ENCODE data around the gene GPR15. TPM values are rescaled to one million over a fixed set of nuclear protein-coding genes. Genes with fewer than 3 reads are reported as not detected.

Gene GPR15
- total RNA-seq, 5 donors from 2014 or later (not counting 1 experiment from before 2014, with no cell fraction given) = 5.7 to 69.9 (median 24.7) TPM

DNA sequence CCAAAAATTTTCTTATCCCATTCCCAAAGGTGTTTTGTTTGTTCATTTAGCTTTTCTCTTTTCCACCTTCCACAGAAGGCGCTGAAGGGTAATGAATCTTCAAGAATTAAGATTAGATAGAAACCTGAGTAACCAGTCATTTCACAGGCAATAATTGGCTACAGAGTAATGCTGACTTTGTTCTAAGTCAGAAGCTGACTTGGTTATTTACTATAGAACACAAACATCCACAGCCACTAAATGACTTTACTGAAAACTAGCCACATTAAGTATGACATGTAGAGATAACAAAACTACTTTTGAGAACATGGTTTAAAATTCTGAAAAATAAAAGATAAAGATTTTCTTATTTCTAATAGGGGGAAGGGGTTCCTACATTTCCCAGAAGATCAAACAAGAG, 16.8 kb upstream of the GPR15 start:
- Histone ChIP-seq H3K4me3 (ENCODE audit: control insufficient read depth in 1 of 2, extremely low read depth in 1 of 2, low read length in 1 of 2) (no peak overlapping the region), H3K4me1 (ENCODE audit: control insufficient read depth in 1 of 2, extremely low read depth in 1 of 2, insufficient read depth in 2 of 2, low read length in 2 of 2) (peaks cover 0 to 7% of the 10 kb centered on the region in 2 experiments), H3K27ac (ENCODE audit: low read length) (no peak overlapping the region), H3K36me3 (ENCODE audit: control insufficient read depth in 2 of 2, extremely low read depth in 1 of 2, insufficient read depth in 1 of 2, low read length in 1 of 2) (peaks cover 4 to 57% of the 10 kb centered on the region in 2 donors), H3K9me3 (no peaks in the 10 kb centered on the region), H3K27me3 (replicated peaks in 1 of 2; ENCODE audit: control insufficient read depth in 2 of 2, extremely low read depth in 1 of 2, insufficient read depth in 2 of 2, low read length in 1 of 2) (no peaks in the 10 kb centered on the region)
- H3K27ac Mint-ChIP-seq = no peak overlapping the region
- no peak overlapping the region for H3K4me3 Mint-ChIP-seq
- CTCF ChIA-PET = interaction anchor here (0.6 to 0.7 kb wide), 2 partner anchors 47 to 76 kb away, joined by 3 read pairs; no protein-coding TSS in a partner anchor
- POLR2A ChIA-PET = interaction anchor here in 1 of 2 donors (0.7 kb wide), 1 partner anchor 14 kb away, joined by 3 read pairs; no protein-coding TSS in a partner anchor
- H3K27me3 Mint-ChIP-seq = no peaks in the 10 kb centered on the region
- no peak for DNase-seq
- H3K9me3 Mint-ChIP-seq = no peaks in the 10 kb centered on the region
- ATAC-seq (replicated peaks in 1 of 4) = no peak
- peaks cover 39 to 64% (median 61%) of the 10 kb centered on the region in 3 donors for H3K4me1 Mint-ChIP-seq
- WGBS (ENCODE audit: insufficient coverage) = no CpG with 5 or more reads among the region's 1 CpG
- peaks cover 73% of the 10 kb centered on the region for H3K36me3 Mint-ChIP-seq

DNA sequence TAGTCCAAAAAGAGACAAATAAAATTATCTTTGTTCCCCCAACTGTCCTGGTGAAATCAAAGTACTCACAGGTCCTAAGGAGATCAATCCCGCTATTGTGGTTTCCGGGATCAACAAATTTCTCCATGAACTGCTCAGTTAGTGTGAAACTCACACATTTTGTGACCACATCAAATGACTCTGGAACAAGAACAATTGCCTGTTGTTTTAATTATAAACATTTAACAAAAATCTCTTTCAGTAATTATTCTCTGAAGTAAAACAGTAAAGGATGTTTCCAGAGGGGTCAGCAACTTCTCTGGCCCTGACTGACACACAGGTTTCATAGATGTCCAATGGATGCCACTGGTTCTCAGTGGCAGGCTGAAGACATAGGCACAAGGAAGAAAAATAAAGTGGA, 13.0 kb upstream of the GPR15 start:
- POLR2A ChIA-PET = no interaction called here
- peaks cover 11 to 16% of the 10 kb centered on the region in 2 experiments for H3K4me1 ChIP-seq (ENCODE audit: control insufficient read depth in 1 of 2, extremely low read depth in 1 of 2, insufficient read depth in 2 of 2, low read length in 2 of 2)
- no peak overlapping the region for H3K4me3 ChIP-seq (ENCODE audit: control insufficient read depth in 1 of 2, extremely low read depth in 1 of 2, low read length in 1 of 2)
- WGBS (ENCODE audit: insufficient coverage) = 92% methylated on average over 2 of the region's 2 CpGs
- no peaks in the 10 kb centered on the region for H3K9me3 ChIP-seq
- Mint-ChIP-seq H3K36me3 (peaks cover 63% of the 10 kb centered on the region), H3K4me1 (peaks cover 67 to 70% (median 68%) of the 10 kb centered on the region in 3 donors), H3K27ac (peak overlapping the region; percentile 36 to 67), H3K27me3 (no peaks in the 10 kb centered on the region), H3K4me3 (peak overlapping the region; percentile 15 to 95 (median 94)), H3K9me3 (no peaks in the 10 kb centered on the region)
- peaks cover 4 to 47% of the 10 kb centered on the region in 2 donors for H3K36me3 ChIP-seq (ENCODE audit: control insufficient read depth in 2 of 2, extremely low read depth in 1 of 2, insufficient read depth in 1 of 2, low read length in 1 of 2)
- CTCF ChIA-PET = no interaction called here
- H3K27me3 ChIP-seq (replicated peaks in 1 of 2; ENCODE audit: control insufficient read depth in 2 of 2, extremely low read depth in 1 of 2, insufficient read depth in 2 of 2, low read length in 1 of 2) = no peaks in the 10 kb centered on the region
- peak overlapping the region; percentile 15 for H3K27ac ChIP-seq (ENCODE audit: low read length)
- no peak for ATAC-seq (replicated peaks in 1 of 4)
- DNase-seq = no peak

DNA sequence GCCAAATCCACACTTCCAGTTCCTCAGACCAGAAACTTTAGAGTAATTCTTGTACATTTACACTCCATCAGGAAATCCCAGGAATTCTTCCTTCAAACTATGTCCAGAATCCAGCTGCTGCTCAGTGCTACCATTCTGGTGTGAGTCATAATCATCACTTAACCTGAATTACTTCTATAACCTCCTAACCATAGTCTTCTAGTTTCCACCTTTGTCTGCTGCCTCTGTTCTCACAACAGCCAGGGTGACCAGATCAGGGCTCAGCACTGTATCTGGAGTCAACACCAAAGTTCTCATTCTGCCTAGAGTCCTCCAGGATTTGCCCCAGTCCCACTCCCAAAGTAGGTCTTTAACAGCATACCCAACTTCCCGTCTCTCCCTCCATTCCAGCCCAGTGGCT, 12.4 kb upstream of the GPR15 start:
- Mint-ChIP-seq H3K36me3 (peaks cover 62% of the 10 kb centered on the region), H3K9me3 (no peaks in the 10 kb centered on the region), H3K4me1 (peaks cover 66 to 69% (median 68%) of the 10 kb centered on the region in 3 donors), H3K4me3 (peak overlapping the region; percentile 15 to 95 (median 94)), H3K27ac (peak overlapping the region; percentile 36 to 40), H3K27me3 (no peaks in the 10 kb centered on the region)
- ATAC-seq (replicated peaks in 1 of 4) = no peak
- no peak for DNase-seq
- Histone ChIP-seq H3K36me3 (ENCODE audit: control insufficient read depth in 2 of 2, extremely low read depth in 1 of 2, insufficient read depth in 1 of 2, low read length in 1 of 2) (peaks cover 4 to 47% of the 10 kb centered on the region in 2 donors), H3K4me1 (ENCODE audit: control insufficient read depth in 1 of 2, extremely low read depth in 1 of 2, insufficient read depth in 2 of 2, low read length in 2 of 2) (peaks cover 11 to 16% of the 10 kb centered on the region in 2 experiments), H3K9me3 (no peaks in the 10 kb centered on the region), H3K27me3 (replicated peaks in 1 of 2; ENCODE audit: control insufficient read depth in 2 of 2, extremely low read depth in 1 of 2, insufficient read depth in 2 of 2, low read length in 1 of 2) (no peaks in the 10 kb centered on the region), H3K4me3 (ENCODE audit: control insufficient read depth in 1 of 2, extremely low read depth in 1 of 2, low read length in 1 of 2) (no peak overlapping the region), H3K27ac (ENCODE audit: low read length) (peak overlapping the region; percentile 15)
- 93% methylated on average over 1 of the region's 1 CpG for WGBS (ENCODE audit: insufficient coverage)
- ChIA-PET POLR2A (interaction anchor here in 1 of 2 donors (0.6 kb wide), 1 partner anchor 138 kb away, joined by 3 read pairs; no protein-coding TSS in a partner anchor), CTCF (no interaction called here)

DNA sequence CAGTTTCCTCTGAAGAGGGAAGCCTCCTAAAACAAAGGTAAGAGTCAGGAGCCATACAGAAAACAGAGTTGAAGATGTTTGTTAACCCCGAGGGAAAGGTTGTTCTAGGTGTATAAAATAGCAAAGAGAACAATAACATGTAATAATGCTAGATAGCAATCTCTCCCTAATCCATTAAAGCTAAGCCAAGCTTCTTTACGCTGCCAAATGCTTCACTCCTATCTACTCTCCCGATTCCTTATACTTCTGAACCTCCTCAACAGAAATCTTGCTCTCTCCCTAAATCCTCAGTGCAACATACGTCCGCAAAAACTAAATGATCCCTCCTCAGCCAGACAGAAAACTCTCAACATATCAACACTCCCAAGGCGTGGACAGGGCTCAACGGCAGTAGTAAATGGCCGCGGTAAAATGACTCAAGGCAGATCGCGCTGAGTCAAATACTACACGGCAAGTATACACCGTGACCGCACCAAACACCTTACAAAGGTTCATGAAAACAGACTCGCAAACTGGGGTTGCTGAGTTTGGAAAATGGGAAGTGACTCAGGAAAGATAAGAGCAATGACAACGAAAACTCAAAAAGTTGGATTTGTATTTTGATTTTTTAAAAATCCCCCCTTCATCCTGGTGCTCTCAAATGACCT, 9.8 kb upstream of the GPR15 start:
- DNase-seq (peak in 32 of 35 experiments; percentile 4 to 66 (median 26)), ATAC-seq (replicated peaks in 1 of 4) (peak; percentile 30 to 45 (median 39))
- Histone ChIP-seq H3K4me3 (ENCODE audit: control insufficient read depth in 1 of 2, extremely low read depth in 1 of 2, low read length in 1 of 2) (peak overlapping the region; percentile 71 to 92), H3K9me3 (no peaks in the 10 kb centered on the region), H3K36me3 (ENCODE audit: control insufficient read depth in 2 of 2, extremely low read depth in 1 of 2, insufficient read depth in 1 of 2, low read length in 1 of 2) (peaks cover 0 to 26% of the 10 kb centered on the region in 2 donors), H3K27ac (ENCODE audit: low read length) (peak overlapping the region; percentile 79), H3K4me1 (ENCODE audit: control insufficient read depth in 1 of 2, extremely low read depth in 1 of 2, insufficient read depth in 2 of 2, low read length in 2 of 2) (peaks cover 11 to 23% of the 10 kb centered on the region in 2 experiments), H3K27me3 (replicated peaks in 1 of 2; ENCODE audit: control insufficient read depth in 2 of 2, extremely low read depth in 1 of 2, insufficient read depth in 2 of 2, low read length in 1 of 2) (no peaks in the 10 kb centered on the region)
- Mint-ChIP-seq H3K9me3 (no peaks in the 10 kb centered on the region), H3K27ac (peak overlapping the region; percentile 91 to 93), H3K27me3 (no peaks in the 10 kb centered on the region), H3K36me3 (peaks cover 44% of the 10 kb centered on the region), H3K4me3 (peak overlapping the region; percentile 77 to 95 (median 94)), H3K4me1 (peaks cover 52 to 62% (median 54%) of the 10 kb centered on the region in 3 donors)
- ChIA-PET CTCF (interaction anchor here (0.6 to 2.0 kb wide), 13 partner anchors 10 to 496 kb away, joined by 3 to 15 read pairs (median 4); partner anchors contain the start of gene CPOX (in 1 of the 2)), POLR2A (interaction anchor here (0.5 to 2.4 kb wide), 7 partner anchors 14 to 1876 kb away, joined by 3 to 49 read pairs (median 3); partner anchors contain the start of gene DCBLD2 (in 1 of the 2))
- whole genome bisulfite sequencing (ENCODE audit: insufficient coverage) = 0% methylated on average over 2 of the region's 16 CpGs

DNA sequence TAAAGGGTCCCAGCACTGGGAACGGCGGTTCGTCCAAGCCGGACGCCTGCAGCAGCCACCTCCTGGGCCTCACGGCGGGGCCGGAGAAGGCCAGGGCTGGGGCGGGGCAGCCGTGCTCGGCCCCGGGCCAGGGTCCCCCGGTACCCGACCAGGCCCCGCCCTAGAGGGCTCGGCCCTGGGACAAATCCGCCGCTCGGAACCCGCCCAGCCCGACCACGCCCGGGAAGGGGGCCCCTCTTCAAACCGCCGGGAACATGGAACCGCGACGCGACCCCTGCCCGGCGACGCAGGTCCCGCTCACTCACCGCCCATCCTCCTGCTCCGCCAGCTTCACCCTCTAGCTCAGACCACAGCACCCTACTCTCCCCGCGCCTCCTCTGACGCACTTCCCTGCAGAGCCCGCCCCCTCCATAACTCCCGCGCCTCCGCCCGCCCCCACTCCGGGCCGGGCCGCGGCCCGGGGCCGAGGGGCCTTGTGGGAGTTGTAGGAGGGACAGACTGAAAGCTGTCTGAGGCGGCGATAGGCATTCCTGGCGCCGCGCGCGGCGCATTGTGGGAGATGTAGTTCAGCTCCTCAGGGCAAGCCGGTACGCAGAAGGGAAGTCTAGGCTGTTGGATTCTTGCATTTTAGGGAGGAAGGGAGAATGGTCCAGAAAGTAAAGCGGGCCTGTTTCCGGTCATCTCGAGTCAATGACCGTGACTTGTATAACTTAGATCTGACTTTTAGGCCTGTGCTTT, 9.1 kb upstream of the GPR15 start, which contains the start of gene CLDND1:
Gene CLDND1 (minus strand): TSS at position 359 of the 738 bp plus-strand sequence. CDS start 1,478 bp downstream, outside the sequence.
- ChIA-PET CTCF (interaction anchor here in 1 of 2 donors (0.6 to 2.0 kb wide), 17 partner anchors 14 to 497 kb away, joined by 3 to 15 read pairs (median 4); partner anchors contain the start of gene CPOX), POLR2A (interaction anchor here (0.5 to 2.4 kb wide), 11 partner anchors 15 to 1875 kb away, joined by 3 to 49 read pairs (median 3); partner anchors contain the start of genes DCBLD2 (in 1 of the 2) and TBC1D23 (in 1 of the 2))
- Mint-ChIP-seq H3K27ac (peak within 1 kb of the TSS; percentile 95 to 97), H3K27me3 (no peaks in the 10 kb centered on the region), H3K4me3 (peak within 1 kb of the TSS; percentile 77 to 95 (median 94)), H3K4me1 (peaks cover 50 to 58% (median 51%) of the 10 kb centered on the region in 3 donors), H3K9me3 (no peaks in the 10 kb centered on the region), H3K36me3 (peaks cover 40% of the 10 kb centered on the region)
- Histone ChIP-seq H3K36me3 (ENCODE audit: control insufficient read depth in 2 of 2, extremely low read depth in 1 of 2, insufficient read depth in 1 of 2, low read length in 1 of 2) (peaks cover 0 to 26% of the 10 kb centered on the region in 2 donors), H3K27me3 (replicated peaks in 1 of 2; ENCODE audit: control insufficient read depth in 2 of 2, extremely low read depth in 1 of 2, insufficient read depth in 2 of 2, low read length in 1 of 2) (no peaks in the 10 kb centered on the region), H3K9me3 (no peaks in the 10 kb centered on the region), H3K4me3 (ENCODE audit: control insufficient read depth in 1 of 2, extremely low read depth in 1 of 2, low read length in 1 of 2) (peak within 1 kb of the TSS; percentile 71 to 92), H3K27ac (ENCODE audit: low read length) (peak within 1 kb of the TSS; percentile 79), H3K4me1 (ENCODE audit: control insufficient read depth in 1 of 2, extremely low read depth in 1 of 2, insufficient read depth in 2 of 2, low read length in 2 of 2) (peaks cover 11 to 23% of the 10 kb centered on the region in 2 experiments)
- DNase-seq = peak; percentile 92 to 97 (median 95)
- peak; percentile 95 to 99 (median 97) for ATAC-seq (replicated peaks in 1 of 4)
- under 1% methylated on average over 51 of the region's 63 CpGs for WGBS (ENCODE audit: insufficient coverage)
